ENCODE data around the gene SRRM2. TPM values are rescaled to one million over a fixed set of nuclear protein-coding genes. Genes with fewer than 3 reads are reported as not detected.

Gene SRRM2
- total and polyA plus RNA-seq, 9 of the 15 experiments (the other 6 are each of a cell fraction or from before 2014, with no cell fraction given), result 26.7 to 563 (median 81.1) TPM

GRCh38 chr16:2768403-2769089, 16.1 kb downstream of the SRRM2 start (continued):
- TF ChIP-seq E2F1 (CRISPR knock-in tag; IDR thresholded peaks at IDR 0.05) (no peak), TEAD1 (CRISPR knock-in tag; IDR thresholded peaks at IDR 0.05) (no peak), NFATC3 (IDR thresholded peaks at IDR 0.05) (no peak), ATF1 (CRISPR knock-in tag; IDR thresholded peaks at IDR 0.05) (no peak), ATF1 (tag; IDR thresholded peaks at IDR 0.05) (no peak), FOXP1 (CRISPR knock-in tag; IDR thresholded peaks at IDR 0.05) (no peak), SMARCC2 (IDR thresholded peaks at IDR 0.05; ENCODE audit: low read depth) (no peak), ILF3 (IDR thresholded peaks at IDR 0.05; ENCODE audit: borderline replicate concordance) (no peak), ZNF324 (CRISPR knock-in tag; IDR thresholded peaks at IDR 0.05) (no peak), SMARCA4 (IDR thresholded peaks at IDR 0.05) (no peak), HDGF (IDR thresholded peaks at IDR 0.05) (no peak), ZFX (CRISPR knock-in tag; IDR thresholded peaks at IDR 0.05) (peak; percentile 43; the same call in 1 of the 2 replicates), NFIX (CRISPR knock-in tag; IDR thresholded peaks at IDR 0.05; ENCODE audit: low read depth) (no peak), CBFB (CRISPR knock-in tag; IDR thresholded peaks at IDR 0.05) (no peak), GATAD2B (IDR thresholded peaks at IDR 0.05; ENCODE audit: borderline replicate concordance) (no peak), IFI16 (CRISPR knock-in tag; IDR thresholded peaks at IDR 0.05) (no peak), BHLHE40 (IDR thresholded peaks at IDR 0.05; ENCODE audit: low read length) (no peak), RBM22 (IDR thresholded peaks at IDR 0.05; ENCODE audit: low read depth, low read length, poor library complexity, severe bottlenecking) (no peak)
- TF ChIP-seq, protein P1, sequence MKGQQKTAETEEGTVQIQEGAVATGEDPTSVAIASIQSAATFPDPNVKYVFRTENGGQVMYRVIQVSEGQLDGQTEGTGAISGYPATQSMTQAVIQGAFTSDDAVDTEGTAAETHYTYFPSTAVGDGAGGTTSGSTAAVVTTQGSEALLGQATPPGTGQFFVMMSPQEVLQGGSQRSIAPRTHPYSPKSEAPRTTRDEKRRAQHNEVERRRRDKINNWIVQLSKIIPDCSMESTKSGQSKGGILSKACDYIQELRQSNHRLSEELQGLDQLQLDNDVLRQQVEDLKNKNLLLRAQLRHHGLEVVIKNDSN (CRISPR knock-in tag; IDR thresholded peaks at IDR 0.05), result peak; percentile 43
- TF ChIP-seq, protein P2, sequence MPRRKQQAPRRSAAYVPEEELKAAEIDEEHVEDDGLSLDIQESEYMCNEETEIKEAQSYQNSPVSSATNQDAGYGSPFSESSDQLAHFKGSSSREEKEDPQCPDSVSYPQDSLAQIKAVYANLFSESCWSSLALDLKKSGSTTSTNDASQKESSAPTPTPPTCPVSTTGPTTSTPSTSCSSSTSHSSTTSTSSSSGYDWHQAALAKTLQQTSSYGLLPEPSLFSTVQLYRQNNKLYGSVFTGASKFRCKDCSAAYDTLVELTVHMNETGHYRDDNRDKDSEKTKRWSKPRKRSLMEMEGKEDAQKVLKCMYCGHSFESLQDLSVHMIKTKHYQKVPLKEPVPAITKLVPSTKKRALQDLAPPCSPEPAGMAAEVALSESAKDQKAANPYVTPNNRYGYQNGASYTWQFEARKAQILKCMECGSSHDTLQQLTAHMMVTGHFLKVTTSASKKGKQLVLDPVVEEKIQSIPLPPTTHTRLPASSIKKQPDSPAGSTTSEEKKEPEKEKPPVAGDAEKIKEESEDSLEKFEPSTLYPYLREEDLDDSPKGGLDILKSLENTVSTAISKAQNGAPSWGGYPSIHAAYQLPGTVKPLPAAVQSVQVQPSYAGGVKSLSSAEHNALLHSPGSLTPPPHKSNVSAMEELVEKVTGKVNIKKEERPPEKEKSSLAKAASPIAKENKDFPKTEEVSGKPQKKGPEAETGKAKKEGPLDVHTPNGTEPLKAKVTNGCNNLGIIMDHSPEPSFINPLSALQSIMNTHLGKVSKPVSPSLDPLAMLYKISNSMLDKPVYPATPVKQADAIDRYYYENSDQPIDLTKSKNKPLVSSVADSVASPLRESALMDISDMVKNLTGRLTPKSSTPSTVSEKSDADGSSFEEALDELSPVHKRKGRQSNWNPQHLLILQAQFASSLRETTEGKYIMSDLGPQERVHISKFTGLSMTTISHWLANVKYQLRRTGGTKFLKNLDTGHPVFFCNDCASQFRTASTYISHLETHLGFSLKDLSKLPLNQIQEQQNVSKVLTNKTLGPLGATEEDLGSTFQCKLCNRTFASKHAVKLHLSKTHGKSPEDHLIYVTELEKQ (CRISPR knock-in tag; IDR thresholded peaks at IDR 0.05), result no peak
